ES-I3 (cell line): ENCODE measurements around the gene SYT1.

Source experiments
- H3K36me3 ChIP-seq: 2 replicates; pipeline ENCODE4 v1.6.1; 2013; ENCODE audit warnings: mild to moderate bottlenecking, low read length, control low read depth, moderate library complexity; ENCODE audit not compliant: insufficient read depth
- H3K4me1 ChIP-seq: 2 replicates; pipeline ENCODE4 v1.6.1; 2013; ENCODE audit warnings: mild to moderate bottlenecking, control low read depth, low read length; ENCODE audit not compliant: insufficient read depth
- H3K9ac ChIP-seq: 2 replicates; pipeline ENCODE4 v1.6.1; 2013; ENCODE audit warnings: low read depth, mild to moderate bottlenecking, low read length, moderate library complexity
- H3K9me3 ChIP-seq: 2 replicates; pipeline ENCODE4 v1.6.1; 2013; ENCODE audit warnings: mild to moderate bottlenecking, low read length, moderate library complexity; ENCODE audit not compliant: control insufficient read depth, insufficient read depth

SYT1 gene

GRCh38 chr12:79236920-79237319 lies 372.3 kb downstream of the SYT1 start:
- Histone ChIP-seq H3K4me1 (peaks cover 7% of the 10 kb centered on the region; the same call in 1 of the 2 replicates), H3K9me3 (no peaks in the 10 kb centered on the region), H3K9ac (no peak overlapping the region), H3K36me3 (peaks cover under 1% of the 10 kb centered on the region; the same call in 1 of the 2 replicates)

GRCh38 chr12:79238246-79238645 lies 373.7 kb downstream of the SYT1 start:
- Histone ChIP-seq H3K9me3 (0 out of 2 replicates have a peak, but pooled peaks cover 5% of the 10 kb centered on the region), H3K36me3 (peaks cover 5% of the 10 kb centered on the region; the same call in 1 of the 2 replicates), H3K9ac (no peak overlapping the region)

GRCh38 chr12:79247494-79247893 lies 382.9 kb downstream of the SYT1 start:
- Histone ChIP-seq H3K9me3 (0 out of 2 replicates have a peak, but pooled peaks cover under 1% of the 10 kb centered on the region), H3K9ac (no peak overlapping the region), H3K4me1 (peaks cover 7% of the 10 kb centered on the region; the same call in 1 of the 2 replicates), H3K36me3 (no peaks in the 10 kb centered on the region)

More at GRCh38 chr12:79238246-79238645, 373.7 kb downstream of the SYT1 start:
- peaks cover 7% of the 10 kb centered on the region; the same call in 1 of the 2 replicates for H3K4me1 ChIP-seq

GRCh38 chr12:79250186-79250585 lies 385.6 kb downstream of the SYT1 start:
- no peaks in the 10 kb centered on the region for H3K36me3 ChIP-seq
- no peaks in the 10 kb centered on the region for H3K9me3 ChIP-seq
- H3K9ac ChIP-seq = no peak overlapping the region
- peaks cover 7% of the 10 kb centered on the region; the same call in 1 of the 2 replicates for H3K4me1 ChIP-seq

- H3K4me1 ChIP-seq = peaks cover 7% of the 10 kb centered on the region; the same call in 1 of the 2 replicates
- no peaks in the 10 kb centered on the region for H3K36me3 ChIP-seq
- no peak overlapping the region for H3K9ac ChIP-seq
- no peaks in the 10 kb centered on the region for H3K9me3 ChIP-seq
These were observed 386.6 kb downstream of the SYT1 start for GRCh38 chr12:79250960-79251755.

- H3K36me3 ChIP-seq = no peaks in the 10 kb centered on the region
- H3K9ac ChIP-seq = no peak overlapping the region
- peaks cover 6% of the 10 kb centered on the region; the same call in 1 of the 2 replicates for H3K4me1 ChIP-seq
- no peaks in the 10 kb centered on the region for H3K9me3 ChIP-seq
These were observed 387.9 kb downstream of the SYT1 start for GRCh38 chr12:79252358-79253075.

- Histone ChIP-seq H3K9ac (no peak overlapping the region), H3K9me3 (no peaks in the 10 kb centered on the region)
These were observed 390.7 kb downstream of the SYT1 start for GRCh38 chr12:79255288-79255687.

GRCh38 chr12:79260923-79261322 lies 396.3 kb downstream of the SYT1 start:
- no peaks in the 10 kb centered on the region for H3K9me3 ChIP-seq
- no peak overlapping the region for H3K9ac ChIP-seq

More at GRCh38 chr12:79255288-79255687, 390.7 kb downstream of the SYT1 start:
- H3K4me1 ChIP-seq = no peaks in the 10 kb centered on the region
- H3K36me3 ChIP-seq = no peaks in the 10 kb centered on the region

GRCh38 chr12:79262938-79263337 lies 398.4 kb downstream of the SYT1 start:
- H3K36me3 ChIP-seq = no peaks in the 10 kb centered on the region
- no peaks in the 10 kb centered on the region for H3K9me3 ChIP-seq
- H3K9ac ChIP-seq = no peak overlapping the region
- no peaks in the 10 kb centered on the region for H3K4me1 ChIP-seq

More at GRCh38 chr12:79260923-79261322, 396.3 kb downstream of the SYT1 start:
- Histone ChIP-seq H3K4me1 (no peaks in the 10 kb centered on the region), H3K36me3 (no peaks in the 10 kb centered on the region)

- Histone ChIP-seq H3K36me3 (no peaks in the 10 kb centered on the region), H3K4me1 (no peaks in the 10 kb centered on the region), H3K9me3 (no peaks in the 10 kb centered on the region), H3K9ac (no peak overlapping the region)
These were observed 402.0 kb downstream of the SYT1 start for GRCh38 chr12:79266343-79267144.

GRCh38 chr12:79267580-79267979 lies 403.0 kb downstream of the SYT1 start:
- Histone ChIP-seq H3K36me3 (no peaks in the 10 kb centered on the region), H3K9me3 (no peaks in the 10 kb centered on the region), H3K9ac (no peak overlapping the region), H3K4me1 (no peaks in the 10 kb centered on the region)

- peaks cover 5% of the 10 kb centered on the region; the same call in 1 of the 2 replicates for H3K4me1 ChIP-seq
- no peak overlapping the region for H3K9ac ChIP-seq
- H3K36me3 ChIP-seq = no peaks in the 10 kb centered on the region
- no peaks in the 10 kb centered on the region for H3K9me3 ChIP-seq
These were observed 410.0 kb downstream of the SYT1 start for GRCh38 chr12:79274501-79275064.

- Histone ChIP-seq H3K4me1 (peaks cover 5% of the 10 kb centered on the region; the same call in 1 of the 2 replicates), H3K9ac (no peak overlapping the region), H3K9me3 (no peaks in the 10 kb centered on the region), H3K36me3 (no peaks in the 10 kb centered on the region)
These were observed 411.1 kb downstream of the SYT1 start for GRCh38 chr12:79275631-79276030.

GRCh38 chr12:79283364-79283763 lies 418.8 kb downstream of the SYT1 start:
- Histone ChIP-seq H3K4me1 (no peaks in the 10 kb centered on the region), H3K9ac (no peak overlapping the region), H3K36me3 (no peaks in the 10 kb centered on the region)

More at GRCh38 chr12:79283364-79283763, 418.8 kb downstream of the SYT1 start:
- no peaks in the 10 kb centered on the region for H3K9me3 ChIP-seq
